WTC11 (cell line): Measurements from ENCODE around the gene SKAP1. TPM values are rescaled to one million over a fixed set of nuclear protein-coding genes. Genes with fewer than 3 reads are reported as not detected.

Experiments used
- ATAC-seq: fragments of 200-7000 bp; cut with Tn5 transposase; 2 replicates; pipeline ENCODE4 v1.10.0; 2021; ENCODE audit warnings: mild to moderate bottlenecking, moderate library complexity
- CTCF ChIA-PET: fragments of 300-600 bp; sonication (Branson Sonifier 250); formaldehyde crosslinking; loops from one replicate; lab custom pipeline; 2021; ENCODE audit warnings: antibody characterized with exemption; lab: Charles Lee
- POLR2A ChIA-PET: fragments of 350-600 bp; sonication (Branson Sonifier 250); formaldehyde crosslinking; loops from one replicate; lab custom pipeline; 2021; ENCODE audit warnings: antibody characterized with exemption; lab: Charles Lee
- DNase-seq: peaks from one replicate; pipeline ENCODE4 v3.0.0; 2021; ENCODE audit warnings: low spot score
- H3K27ac Mint-ChIP-seq: 2 replicates; pipeline ENCODE4 v1.8.0; 2021; ENCODE audit warnings: mixed read lengths
- H3K27me3 Mint-ChIP-seq: 2 replicates; pipeline ENCODE4 v1.8.0; 2021; ENCODE audit warnings: low read depth, mild to moderate bottlenecking, moderate library complexity, mixed read lengths
- H3K36me3 Mint-ChIP-seq: 2 replicates; pipeline ENCODE4 v1.8.0; 2021; ENCODE audit warnings: mixed read lengths
- H3K4me1 Mint-ChIP-seq: 2 replicates; pipeline ENCODE4 v1.8.0; 2022; ENCODE audit warnings: mixed read lengths
- H3K4me3 Mint-ChIP-seq: 2 replicates; pipeline ENCODE4 v1.8.0; 2021; ENCODE audit warnings: mild to moderate bottlenecking, moderate library complexity, mixed read lengths
- H3K9me3 Mint-ChIP-seq: 2 replicates; pipeline ENCODE4 v1.8.0; 2021; ENCODE audit warnings: mixed read lengths
- JAZF1 ChIP-seq: fragments of 250-450 bp; sonication (Bioruptor Pico); IDR thresholded peaks from 2 replicates; pipeline ENCODE4 v1.9.0; 2021; ENCODE audit warnings: moderate library complexity, mild to moderate bottlenecking, inconsistent platforms
- JUN ChIP-seq: sonication (generic); formaldehyde crosslinking; IDR thresholded peaks from 2 replicates; pipeline ENCODE4 v1.8.0; 2023; ENCODE audit warnings: mild to moderate bottlenecking, missing genetic modification reagents
- NFE2L1 ChIP-seq: sonication (generic); formaldehyde crosslinking; IDR thresholded peaks from 2 replicates; pipeline ENCODE4 v1.8.1; 2023; ENCODE audit warnings: missing genetic modification reagents
- TCF7 ChIP-seq: sonication (generic); formaldehyde crosslinking; IDR thresholded peaks from 2 replicates; pipeline ENCODE4 v1.8.0; 2022; ENCODE audit warnings: mild to moderate bottlenecking, low read depth, missing genetic modification reagents, moderate library complexity
- TEAD1 ChIP-seq: sonication (generic); formaldehyde crosslinking; IDR thresholded peaks from 2 replicates; pipeline ENCODE4 v1.8.0; 2022; ENCODE audit warnings: mild to moderate bottlenecking, missing genetic modification reagents
- ZNF138 ChIP-seq: sonication (generic); formaldehyde crosslinking; conservative IDR thresholded peaks from 2 replicates; pipeline ENCODE4 v1.8.1; 2022; ENCODE audit warnings: mild to moderate bottlenecking, moderate library complexity, missing genetic modification reagents
- ZNF671 ChIP-seq: fragments of 250-450 bp; sonication (Bioruptor Pico); IDR thresholded peaks from 2 replicates; pipeline ENCODE4 v1.8.0; 2021; ENCODE audit warnings: mild to moderate bottlenecking
- total RNA-seq: library from RNA; stranded (reverse); gene quantifications from 3 replicates; pipeline ENCODE4 v1.2.3, GENCODE V29; 2021
- TF ChIP-seq, protein P1 (sequence below): sonication (generic); formaldehyde crosslinking; IDR thresholded peaks from 2 replicates; pipeline ENCODE4 v1.8.1; 2023; ENCODE audit warnings: mild to moderate bottlenecking, missing genetic modification reagents, moderate library complexity
- TF ChIP-seq, protein P2 (sequence below): sonication (generic); formaldehyde crosslinking; IDR thresholded peaks from 2 replicates; pipeline ENCODE4 v1.8.1; 2023; ENCODE audit warnings: mild to moderate bottlenecking, missing genetic modification reagents, borderline replicate concordance
- TF ChIP-seq, protein P3 (sequence below): sonication (generic); formaldehyde crosslinking; IDR thresholded peaks from 2 replicates; pipeline ENCODE4 v1.8.0; 2022; ENCODE audit warnings: mild to moderate bottlenecking, missing genetic modification reagents
- TF ChIP-seq, protein P4 (sequence below): sonication (generic); formaldehyde crosslinking; IDR thresholded peaks from 2 replicates; pipeline ENCODE4 v1.8.1; 2022; ENCODE audit warnings: low read depth, mild to moderate bottlenecking, moderate library complexity, missing genetic modification reagents, borderline replicate concordance
- TF ChIP-seq, protein P5 (sequence below): sonication (generic); formaldehyde crosslinking; IDR thresholded peaks from 2 replicates; pipeline ENCODE4 v1.8.1; 2022; ENCODE audit warnings: mild to moderate bottlenecking, moderate library complexity, missing genetic modification reagents
- TF ChIP-seq, protein P6 (sequence below): sonication (generic); formaldehyde crosslinking; IDR thresholded peaks from 2 replicates; pipeline ENCODE4 v1.8.1; 2022; ENCODE audit warnings: low read depth, missing genetic modification reagents, borderline replicate concordance

Gene SKAP1
- total RNA-seq, 1 experiment from 2014 or later: not detected

DNA sequence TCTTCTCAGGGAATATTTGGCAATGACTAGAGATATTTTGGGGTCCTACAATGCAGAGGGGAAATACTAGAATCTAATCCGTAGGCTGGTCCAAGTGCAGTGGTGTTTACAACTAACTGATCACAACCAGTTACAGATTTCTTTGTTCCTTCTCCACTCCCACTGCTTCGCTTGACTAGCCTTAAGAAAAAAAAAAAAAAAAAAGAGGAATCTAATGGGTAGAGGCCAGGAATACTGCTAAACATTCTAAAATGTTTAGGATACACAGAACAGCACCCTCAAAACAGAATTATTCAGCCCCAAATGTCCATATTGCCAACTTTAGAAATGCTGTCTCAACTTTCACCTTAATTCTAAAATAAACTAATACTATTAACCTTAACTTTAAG is 49.0 kb upstream of the SKAP1 start (continued):
- TF ChIP-seq, protein P1, sequence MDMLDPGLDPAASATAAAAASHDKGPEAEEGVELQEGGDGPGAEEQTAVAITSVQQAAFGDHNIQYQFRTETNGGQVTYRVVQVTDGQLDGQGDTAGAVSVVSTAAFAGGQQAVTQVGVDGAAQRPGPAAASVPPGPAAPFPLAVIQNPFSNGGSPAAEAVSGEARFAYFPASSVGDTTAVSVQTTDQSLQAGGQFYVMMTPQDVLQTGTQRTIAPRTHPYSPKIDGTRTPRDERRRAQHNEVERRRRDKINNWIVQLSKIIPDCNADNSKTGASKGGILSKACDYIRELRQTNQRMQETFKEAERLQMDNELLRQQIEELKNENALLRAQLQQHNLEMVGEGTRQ (CRISPR knock-in tag): no peak

DNA sequence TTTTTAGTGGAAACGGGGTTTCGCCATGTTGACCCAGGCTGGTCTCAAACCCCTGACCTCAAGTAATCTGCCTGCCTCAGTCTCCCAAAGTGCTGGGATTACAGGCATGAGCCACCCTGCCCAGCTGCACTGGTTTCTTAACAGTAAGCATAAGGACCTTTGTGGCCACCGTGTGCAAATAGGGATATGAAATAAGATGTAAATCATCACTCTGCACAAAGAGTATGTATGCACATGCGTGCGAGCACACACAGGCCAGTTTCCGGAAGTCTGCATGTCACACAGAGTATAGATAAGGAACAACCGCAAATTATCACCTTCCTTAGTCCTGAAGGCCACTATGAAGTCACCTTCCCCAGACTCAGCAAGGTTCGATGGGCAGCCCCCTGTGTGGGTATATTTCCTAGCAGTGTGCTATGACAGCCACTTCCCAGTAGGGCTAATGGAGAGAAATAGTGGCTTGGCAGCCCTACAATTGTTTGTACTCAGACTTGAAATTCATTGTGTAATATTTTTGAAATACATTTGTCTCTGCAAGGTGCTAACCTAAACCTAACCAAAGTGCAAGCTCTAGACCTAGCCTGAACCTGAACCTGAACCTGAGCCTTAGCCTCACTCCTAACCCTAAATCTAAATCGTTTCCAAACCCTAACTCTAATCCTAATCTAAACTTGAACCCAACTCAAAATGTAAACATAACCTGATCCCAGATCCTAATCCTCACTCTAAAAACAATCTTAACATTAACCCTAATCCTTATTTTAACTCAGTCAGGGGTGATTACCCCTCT is 48.4 kb upstream of the SKAP1 start:
- DNase-seq (no peak), ATAC-seq (peak; percentile 43; the same call in 1 of the 2 replicates)
- ChIA-PET CTCF (no interaction called here), POLR2A (no interaction called here)
- H3K27ac Mint-ChIP-seq: no peak overlapping the region
- H3K4me3 Mint-ChIP-seq: no peak overlapping the region
- TF ChIP-seq TEAD1 (CRISPR knock-in tag): no peak
- TF ChIP-seq ZNF671 (CRISPR knock-in tag): no peak
- H3K9me3 Mint-ChIP-seq: no peaks in the 10 kb centered on the region
- no peaks in the 10 kb centered on the region for H3K36me3 Mint-ChIP-seq
- H3K4me1 Mint-ChIP-seq: no peaks in the 10 kb centered on the region; the same call in 1 of the 2 replicates
- H3K27me3 Mint-ChIP-seq: peaks cover 16% of the 10 kb centered on the region

DNA sequence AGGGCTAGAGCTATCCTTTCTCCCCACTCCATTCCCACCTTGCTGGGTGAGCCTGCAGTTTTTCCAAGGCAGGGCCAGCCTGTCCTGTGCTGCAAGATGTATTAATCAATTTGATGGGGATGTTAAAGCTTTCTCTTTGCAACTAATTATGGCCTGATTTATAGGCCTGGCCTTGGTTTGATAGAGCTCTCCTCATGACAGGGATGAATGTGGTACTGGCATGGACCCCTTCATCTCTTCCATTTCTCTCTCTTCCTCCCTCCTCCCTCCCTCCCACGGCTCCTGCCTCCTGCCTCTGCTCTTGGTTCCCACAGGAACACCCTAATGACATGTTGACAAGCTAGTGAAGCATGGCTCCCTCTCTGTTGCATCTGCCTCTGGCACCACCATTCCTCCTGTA is 47.2 kb upstream of the SKAP1 start:
- POLR2A ChIA-PET: no interaction called here

More for the DNA sequence above, 47.2 kb upstream of the SKAP1 start:
- peaks cover 10% of the 10 kb centered on the region for H3K4me1 Mint-ChIP-seq
- H3K36me3 Mint-ChIP-seq: no peaks in the 10 kb centered on the region
- CTCF ChIA-PET: interaction anchor here (1.0 to 1.4 kb wide), 3 partner anchors 20 to 249 kb away, joined by 3 to 5 read pairs (median 3); no protein-coding TSS in a partner anchor
- ATAC-seq: no peak
- no peak overlapping the region for H3K27ac Mint-ChIP-seq
- no peaks in the 10 kb centered on the region for H3K9me3 Mint-ChIP-seq
- H3K27me3 Mint-ChIP-seq: peaks cover 6% of the 10 kb centered on the region
- H3K4me3 Mint-ChIP-seq: no peak overlapping the region
- TF ChIP-seq JAZF1 (CRISPR knock-in tag): no peak
- TF ChIP-seq, protein P2, sequence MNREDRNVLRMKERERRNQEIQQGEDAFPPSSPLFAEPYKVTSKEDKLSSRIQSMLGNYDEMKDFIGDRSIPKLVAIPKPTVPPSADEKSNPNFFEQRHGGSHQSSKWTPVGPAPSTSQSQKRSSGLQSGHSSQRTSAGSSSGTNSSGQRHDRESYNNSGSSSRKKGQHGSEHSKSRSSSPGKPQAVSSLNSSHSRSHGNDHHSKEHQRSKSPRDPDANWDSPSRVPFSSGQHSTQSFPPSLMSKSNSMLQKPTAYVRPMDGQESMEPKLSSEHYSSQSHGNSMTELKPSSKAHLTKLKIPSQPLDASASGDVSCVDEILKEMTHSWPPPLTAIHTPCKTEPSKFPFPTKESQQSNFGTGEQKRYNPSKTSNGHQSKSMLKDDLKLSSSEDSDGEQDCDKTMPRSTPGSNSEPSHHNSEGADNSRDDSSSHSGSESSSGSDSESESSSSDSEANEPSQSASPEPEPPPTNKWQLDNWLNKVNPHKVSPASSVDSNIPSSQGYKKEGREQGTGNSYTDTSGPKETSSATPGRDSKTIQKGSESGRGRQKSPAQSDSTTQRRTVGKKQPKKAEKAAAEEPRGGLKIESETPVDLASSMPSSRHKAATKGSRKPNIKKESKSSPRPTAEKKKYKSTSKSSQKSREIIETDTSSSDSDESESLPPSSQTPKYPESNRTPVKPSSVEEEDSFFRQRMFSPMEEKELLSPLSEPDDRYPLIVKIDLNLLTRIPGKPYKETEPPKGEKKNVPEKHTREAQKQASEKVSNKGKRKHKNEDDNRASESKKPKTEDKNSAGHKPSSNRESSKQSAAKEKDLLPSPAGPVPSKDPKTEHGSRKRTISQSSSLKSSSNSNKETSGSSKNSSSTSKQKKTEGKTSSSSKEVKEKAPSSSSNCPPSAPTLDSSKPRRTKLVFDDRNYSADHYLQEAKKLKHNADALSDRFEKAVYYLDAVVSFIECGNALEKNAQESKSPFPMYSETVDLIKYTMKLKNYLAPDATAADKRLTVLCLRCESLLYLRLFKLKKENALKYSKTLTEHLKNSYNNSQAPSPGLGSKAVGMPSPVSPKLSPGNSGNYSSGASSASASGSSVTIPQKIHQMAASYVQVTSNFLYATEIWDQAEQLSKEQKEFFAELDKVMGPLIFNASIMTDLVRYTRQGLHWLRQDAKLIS (CRISPR knock-in tag): no peak
- no peak for TF ChIP-seq JUN (CRISPR knock-in tag)
- TF ChIP-seq, protein P3, sequence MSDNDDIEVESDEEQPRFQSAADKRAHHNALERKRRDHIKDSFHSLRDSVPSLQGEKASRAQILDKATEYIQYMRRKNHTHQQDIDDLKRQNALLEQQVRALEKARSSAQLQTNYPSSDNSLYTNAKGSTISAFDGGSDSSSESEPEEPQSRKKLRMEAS: no peak
- no peak for TF ChIP-seq TCF7 (CRISPR knock-in tag)
- TF ChIP-seq, protein P4, sequence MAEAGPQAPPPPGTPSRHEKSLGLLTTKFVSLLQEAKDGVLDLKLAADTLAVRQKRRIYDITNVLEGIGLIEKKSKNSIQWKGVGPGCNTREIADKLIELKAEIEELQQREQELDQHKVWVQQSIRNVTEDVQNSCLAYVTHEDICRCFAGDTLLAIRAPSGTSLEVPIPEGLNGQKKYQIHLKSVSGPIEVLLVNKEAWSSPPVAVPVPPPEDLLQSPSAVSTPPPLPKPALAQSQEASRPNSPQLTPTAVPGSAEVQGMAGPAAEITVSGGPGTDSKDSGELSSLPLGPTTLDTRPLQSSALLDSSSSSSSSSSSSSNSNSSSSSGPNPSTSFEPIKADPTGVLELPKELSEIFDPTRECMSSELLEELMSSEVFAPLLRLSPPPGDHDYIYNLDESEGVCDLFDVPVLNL (CRISPR knock-in tag): no peak
- TF ChIP-seq, protein P5, sequence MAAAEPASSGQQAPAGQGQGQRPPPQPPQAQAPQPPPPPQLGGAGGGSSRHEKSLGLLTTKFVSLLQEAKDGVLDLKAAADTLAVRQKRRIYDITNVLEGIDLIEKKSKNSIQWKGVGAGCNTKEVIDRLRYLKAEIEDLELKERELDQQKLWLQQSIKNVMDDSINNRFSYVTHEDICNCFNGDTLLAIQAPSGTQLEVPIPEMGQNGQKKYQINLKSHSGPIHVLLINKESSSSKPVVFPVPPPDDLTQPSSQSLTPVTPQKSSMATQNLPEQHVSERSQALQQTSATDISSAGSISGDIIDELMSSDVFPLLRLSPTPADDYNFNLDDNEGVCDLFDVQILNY (CRISPR knock-in tag): no peak
- TF ChIP-seq, protein P6, sequence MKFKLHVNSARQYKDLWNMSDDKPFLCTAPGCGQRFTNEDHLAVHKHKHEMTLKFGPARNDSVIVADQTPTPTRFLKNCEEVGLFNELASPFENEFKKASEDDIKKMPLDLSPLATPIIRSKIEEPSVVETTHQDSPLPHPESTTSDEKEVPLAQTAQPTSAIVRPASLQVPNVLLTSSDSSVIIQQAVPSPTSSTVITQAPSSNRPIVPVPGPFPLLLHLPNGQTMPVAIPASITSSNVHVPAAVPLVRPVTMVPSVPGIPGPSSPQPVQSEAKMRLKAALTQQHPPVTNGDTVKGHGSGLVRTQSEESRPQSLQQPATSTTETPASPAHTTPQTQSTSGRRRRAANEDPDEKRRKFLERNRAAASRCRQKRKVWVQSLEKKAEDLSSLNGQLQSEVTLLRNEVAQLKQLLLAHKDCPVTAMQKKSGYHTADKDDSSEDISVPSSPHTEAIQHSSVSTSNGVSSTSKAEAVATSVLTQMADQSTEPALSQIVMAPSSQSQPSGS: no peak
- TF ChIP-seq NFE2L1 (CRISPR knock-in tag): no peak
- no peak for TF ChIP-seq ZNF138 (CRISPR knock-in tag)
- TF ChIP-seq, all 79 proteins: peak for 0
- DNase-seq: no peak
